ENCODE results near the gene PRDM16. TPM values are rescaled to one million over a fixed set of nuclear protein-coding genes. Genes with fewer than 3 reads are reported as not detected.

Gene PRDM16
- total RNA-seq, 1 donor, result 19.9 TPM

DNA sequence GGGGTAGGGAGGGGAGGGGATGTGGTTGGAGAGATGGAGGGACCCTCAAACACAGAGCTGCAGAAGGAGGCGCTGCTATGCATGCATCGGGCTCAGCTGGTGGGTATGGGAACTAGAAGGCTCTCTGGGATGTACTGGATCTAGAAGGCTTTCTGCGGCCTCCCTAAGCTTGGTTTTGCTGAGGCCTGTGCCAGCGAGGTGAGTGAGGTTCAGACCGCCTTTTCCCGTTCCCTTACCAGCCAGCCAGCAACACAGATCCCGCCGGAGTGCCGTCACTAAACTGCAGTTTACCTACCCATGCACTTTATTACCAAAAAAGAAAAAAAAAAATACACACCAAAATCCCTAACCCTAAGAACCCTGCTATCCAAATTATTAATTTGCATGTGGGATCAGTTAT is 180.2 kb downstream of the PRDM16 start:
- no peak for DNase-seq (ENCODE audit: low read depth in 2 of 3, low spot score in 2 of 3)

DNA sequence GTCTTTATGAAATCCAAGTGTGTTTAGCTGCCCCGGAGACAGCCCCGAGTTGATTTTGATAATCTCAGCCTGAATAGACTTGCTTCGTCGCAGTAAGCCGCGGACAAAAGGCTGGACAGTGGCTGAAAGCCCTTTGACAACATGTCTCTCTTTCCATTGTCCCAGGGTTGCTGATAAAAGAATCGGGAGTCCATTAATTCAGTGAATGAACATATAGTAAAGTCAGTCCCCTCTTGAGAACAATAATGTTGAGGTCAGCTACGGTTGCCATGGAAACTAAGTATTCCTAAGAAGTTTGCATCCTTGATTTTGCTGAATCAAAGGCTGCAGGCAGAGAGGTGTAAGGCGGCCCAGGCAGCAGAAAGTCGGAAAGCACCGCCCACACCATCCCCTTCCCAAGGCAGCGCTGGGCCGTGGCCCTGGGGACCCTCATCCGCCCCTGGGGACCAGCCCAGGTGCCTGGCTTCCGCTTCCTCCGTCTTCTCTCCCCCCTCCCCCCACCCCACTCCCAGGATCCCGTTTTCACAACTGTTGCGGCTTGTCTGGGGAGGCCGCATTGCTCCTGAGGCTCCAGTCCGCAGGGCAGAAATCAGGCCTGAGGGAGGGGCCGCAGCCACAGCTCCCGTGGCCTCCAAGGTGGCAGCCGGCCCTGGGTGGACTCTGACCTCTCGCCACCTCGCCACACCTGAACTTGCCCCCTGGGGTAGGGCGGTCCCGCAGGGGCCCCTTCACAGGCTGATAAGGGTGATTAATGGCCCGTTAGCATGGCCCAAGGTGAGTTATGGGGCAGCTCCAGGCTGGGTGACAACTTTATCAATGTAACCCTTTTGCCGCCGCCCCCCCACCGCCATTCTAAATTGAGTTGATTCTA is 180.9 kb downstream of the PRDM16 start:
- DNase-seq (ENCODE audit: low read depth in 2 of 3, low spot score in 2 of 3), result no peak

DNA sequence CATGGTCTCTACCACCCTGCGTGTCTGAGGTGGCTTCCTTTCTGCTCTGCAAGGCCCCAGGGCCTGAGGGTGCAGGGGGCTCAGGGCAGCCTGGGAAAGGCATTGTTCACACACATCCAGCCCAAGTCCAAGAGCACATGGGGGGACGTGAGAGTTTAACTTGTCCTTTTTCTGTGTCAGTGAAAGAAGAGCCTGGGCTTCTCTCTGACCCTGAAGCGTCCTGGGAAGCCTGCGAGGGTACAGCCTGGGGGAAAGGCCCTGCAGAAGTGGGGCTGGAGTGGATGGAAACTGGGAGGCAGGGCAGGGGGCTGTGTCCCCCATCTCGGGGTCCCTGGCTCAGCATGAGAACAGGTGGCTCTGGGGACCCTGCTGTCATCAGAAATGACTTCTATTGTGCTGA is 181.6 kb downstream of the PRDM16 start:
- DNase-seq (ENCODE audit: low read depth in 2 of 3, low spot score in 2 of 3), result no peak

DNA sequence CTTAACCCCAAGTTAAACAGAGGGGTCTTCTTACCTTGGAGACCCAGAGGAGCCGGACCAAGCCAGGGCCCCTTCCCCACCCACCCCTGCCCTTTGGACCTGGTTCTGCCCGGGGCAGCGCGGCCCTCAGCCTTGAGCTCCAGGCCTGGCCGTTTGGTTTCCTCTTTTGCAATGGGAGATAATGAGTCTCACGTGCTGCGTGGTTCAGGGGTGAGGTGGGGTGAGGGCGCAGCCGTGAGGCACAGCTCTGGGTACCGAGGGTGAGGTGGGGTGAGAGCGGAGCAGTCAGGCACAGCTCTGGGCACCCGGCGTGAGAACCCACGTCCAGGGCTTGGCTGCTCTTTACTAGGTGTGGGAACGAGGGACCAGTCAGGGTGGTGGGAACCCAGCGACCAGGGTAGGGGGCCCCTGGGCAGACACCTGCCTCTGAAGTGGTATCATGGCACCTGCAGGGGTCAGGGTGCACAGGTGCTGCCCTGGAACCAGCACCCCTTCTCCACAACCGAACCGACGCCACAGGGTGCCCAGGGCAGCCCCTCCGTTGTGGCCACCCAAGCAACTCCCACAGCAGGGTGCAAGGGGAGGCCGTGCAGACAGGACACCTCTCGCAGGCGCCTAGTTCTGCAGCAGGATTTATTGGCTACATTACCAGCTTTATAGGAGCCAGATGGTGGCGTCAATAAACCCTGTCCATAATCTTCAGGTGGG is 182.2 kb downstream of the PRDM16 start:
- peak in 1 of 3 donors; percentile 17 for DNase-seq (ENCODE audit: low read depth in 2 of 3, low spot score in 2 of 3)

DNA sequence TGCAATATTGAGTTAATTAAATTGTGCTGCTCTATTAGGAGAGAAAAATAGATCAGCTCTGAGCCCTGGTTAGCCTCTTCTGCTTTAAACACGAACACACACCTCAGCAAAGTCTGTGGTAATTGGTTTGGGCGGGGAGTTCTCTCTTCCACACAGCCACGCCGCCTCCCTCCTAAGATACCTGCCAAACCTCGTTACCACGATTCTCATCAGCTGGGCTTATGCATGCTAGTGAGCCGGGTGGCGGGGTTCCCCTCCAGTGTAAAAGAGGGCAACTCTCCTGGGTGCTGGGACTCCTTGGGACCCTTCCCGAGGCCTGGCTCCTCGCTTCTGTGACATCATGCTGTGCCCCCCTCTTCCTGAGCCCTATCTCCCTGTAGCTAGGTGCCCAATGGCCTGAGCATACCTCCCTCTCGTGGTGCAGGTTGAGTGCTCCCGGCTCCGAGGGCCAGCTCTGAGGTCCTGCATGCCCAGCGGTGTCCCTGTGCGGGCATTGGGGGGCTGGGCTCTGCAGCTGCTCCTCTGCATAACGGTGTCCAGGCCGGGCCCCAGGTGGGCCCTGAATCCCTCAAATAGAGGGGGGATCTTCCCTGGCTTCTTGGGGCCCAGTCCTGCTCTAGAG is 182.9 kb downstream of the PRDM16 start:
- DNase-seq (ENCODE audit: low read depth in 2 of 3, low spot score in 2 of 3), result no peak

DNA sequence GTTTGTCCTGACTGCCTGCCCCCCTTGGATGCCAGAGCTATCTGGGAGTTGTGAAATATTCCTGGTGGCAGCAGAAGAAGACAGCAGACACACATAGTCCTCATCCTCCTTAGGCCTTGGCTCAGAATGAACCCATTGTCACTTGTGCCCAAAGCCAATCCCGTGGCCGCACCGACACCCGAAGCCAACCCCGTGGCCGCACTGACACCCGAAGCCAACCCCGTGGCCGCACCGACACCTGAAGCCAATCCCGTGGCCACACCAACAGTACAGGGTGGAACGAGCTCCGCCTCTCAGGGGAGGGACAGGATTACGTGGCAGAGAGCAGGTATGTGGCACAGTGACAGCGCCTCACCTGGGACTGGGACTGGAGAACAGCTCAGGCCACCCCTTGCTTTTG is 186.7 kb downstream of the PRDM16 start:
- DNase-seq (ENCODE audit: low read depth in 2 of 3, low spot score in 2 of 3), result no peak

DNA sequence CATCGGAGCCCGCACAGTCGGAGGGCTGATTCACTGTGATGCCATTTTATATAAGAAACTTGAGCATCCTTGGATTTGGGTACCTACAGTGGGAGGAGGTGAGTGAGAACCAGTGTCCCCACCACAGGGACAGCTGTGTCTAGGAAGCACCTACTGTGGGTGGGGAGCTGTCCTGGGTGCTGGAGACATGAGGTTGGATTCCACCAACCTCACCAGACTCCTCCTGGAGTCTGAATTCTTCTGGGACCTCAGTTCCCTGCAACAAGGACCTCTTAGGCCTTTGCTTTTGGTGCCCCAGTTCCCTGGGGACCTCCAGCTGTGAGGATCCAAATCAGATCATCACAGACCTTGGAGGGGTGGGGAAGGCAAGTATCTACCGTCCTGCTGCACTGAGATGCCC is 188.8 kb downstream of the PRDM16 start:
- DNase-seq (ENCODE audit: low read depth in 2 of 3, low spot score in 2 of 3), result no peak

DNA sequence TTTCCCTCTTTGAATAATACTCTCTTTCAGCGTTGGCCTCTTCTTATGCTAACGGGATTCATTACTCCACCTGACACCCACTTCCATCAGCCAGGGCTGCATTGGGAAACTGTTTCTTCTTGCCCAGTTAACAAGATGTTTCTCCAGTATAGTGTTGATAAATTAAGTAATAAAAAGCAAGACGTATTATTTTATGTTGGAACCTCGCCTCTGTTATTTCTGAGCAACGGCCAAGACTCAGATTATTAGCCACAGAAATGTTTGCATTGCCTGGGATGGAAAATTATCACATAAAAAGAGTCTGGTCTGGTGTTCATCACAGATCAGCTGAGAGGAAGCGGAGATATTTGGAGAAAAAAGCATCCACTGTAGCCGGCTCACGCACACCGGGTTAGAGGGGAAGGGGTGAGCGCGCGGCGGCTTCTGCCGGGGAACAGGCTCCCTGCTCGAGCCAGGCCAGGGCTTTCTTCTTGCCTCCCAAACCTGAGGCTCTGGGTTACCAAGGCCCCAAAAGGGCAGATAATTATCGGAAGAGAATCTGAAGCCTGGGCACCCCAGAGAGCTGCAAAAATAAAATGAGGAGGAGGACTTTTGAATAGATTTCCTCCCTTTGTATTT is 189.5 kb downstream of the PRDM16 start:
- no peak for DNase-seq (ENCODE audit: low read depth in 2 of 3, low spot score in 2 of 3)

DNA sequence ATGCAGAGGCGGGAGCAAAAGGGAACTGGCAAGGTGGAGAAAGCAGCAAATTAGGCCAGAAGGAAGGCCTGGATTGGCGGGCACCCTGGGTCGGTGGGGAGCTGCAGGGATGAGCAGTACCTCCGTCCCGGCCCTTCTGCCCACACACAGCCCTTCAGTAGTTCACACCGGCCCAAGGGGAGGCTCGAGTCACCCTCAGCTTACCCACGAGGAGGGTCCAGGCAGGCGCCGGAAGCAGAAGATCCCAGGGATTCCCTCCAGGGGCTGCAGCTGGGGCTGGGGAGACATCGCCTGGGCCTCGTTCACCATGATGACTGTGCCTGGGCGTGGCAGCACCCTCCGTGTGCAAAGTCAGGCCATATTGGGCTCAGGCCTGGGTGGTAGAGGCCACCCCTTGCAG is 190.0 kb downstream of the PRDM16 start:
- no peak for DNase-seq (ENCODE audit: low read depth in 2 of 3, low spot score in 2 of 3)

DNA sequence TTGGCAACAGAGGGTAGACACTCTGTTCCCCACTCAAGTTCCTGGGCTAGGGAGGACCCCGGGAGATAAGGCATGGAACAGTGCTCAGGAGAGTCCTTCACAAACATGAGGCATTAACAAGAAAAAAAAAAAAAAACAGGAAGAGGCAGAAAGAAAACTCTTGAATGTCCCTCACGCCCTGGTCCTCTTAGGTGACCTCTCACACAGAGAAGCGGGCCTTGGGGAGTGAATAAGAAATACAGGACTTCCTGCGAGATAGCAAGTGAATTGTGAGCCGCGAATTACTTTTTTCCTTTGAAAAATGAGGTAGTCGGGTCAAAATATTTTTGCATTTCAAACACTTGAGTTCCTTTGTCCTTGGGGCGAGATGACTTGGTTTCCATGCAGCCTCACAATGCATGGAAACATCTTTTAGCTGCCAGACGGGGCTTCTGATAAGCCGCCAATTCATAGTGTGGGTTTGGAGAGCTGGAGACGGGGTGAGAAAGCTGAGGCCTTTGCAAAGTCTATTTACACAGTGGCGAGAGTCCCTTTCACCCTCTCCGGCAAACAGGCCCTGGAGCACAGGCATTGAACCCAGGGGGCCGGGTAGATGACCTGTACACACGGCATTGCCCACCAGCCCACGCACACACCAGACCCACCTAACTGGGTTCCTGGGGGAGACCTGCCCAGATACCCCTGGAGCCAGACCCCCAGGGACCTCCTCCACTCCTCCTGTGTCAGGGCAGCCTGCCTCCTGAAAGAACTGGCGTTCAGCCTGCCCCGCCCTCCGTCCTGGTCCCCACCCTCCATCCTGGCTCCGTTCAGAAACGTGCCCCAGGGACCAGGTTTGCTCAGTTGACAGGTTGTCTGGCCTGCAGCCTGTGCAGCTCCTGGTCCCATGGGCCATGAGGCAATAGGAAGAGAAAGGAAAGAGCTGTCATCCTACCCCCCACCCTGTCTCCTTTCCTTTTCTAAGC is 192.3 kb downstream of the PRDM16 start:
- no peak for DNase-seq (ENCODE audit: low read depth in 2 of 3, low spot score in 2 of 3)

DNA sequence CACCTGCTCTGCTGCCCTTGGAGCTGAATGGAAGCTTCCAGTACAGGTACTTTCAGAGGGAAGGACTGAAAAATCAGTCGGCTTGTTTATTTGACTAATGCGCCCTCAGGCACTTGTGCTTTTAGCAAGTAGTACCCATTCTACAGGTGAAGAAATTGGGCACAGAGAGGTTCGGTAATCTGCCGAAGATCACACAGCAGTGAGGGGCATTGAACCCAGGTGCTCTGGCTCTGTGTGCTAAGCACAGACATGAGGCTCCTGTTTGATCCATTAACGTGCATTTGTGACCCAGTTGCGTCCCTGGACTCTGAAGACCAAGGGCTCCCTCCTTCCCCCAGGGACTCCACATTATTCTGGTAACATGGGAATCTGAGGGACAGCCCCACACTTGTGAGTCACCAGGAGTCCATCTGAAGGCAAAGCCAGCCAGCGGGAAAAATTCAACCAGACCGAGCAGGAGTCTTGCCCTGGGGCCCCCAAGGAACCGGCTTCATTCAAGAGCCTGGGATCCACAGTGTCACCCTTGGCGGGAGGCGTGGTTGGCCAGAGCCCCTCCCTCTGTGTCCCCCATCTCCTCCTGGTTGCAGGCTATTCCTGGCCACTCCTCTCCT is 193.1 kb downstream of the PRDM16 start:
- DNase-seq (ENCODE audit: low read depth in 2 of 3, low spot score in 2 of 3), result no peak

DNA sequence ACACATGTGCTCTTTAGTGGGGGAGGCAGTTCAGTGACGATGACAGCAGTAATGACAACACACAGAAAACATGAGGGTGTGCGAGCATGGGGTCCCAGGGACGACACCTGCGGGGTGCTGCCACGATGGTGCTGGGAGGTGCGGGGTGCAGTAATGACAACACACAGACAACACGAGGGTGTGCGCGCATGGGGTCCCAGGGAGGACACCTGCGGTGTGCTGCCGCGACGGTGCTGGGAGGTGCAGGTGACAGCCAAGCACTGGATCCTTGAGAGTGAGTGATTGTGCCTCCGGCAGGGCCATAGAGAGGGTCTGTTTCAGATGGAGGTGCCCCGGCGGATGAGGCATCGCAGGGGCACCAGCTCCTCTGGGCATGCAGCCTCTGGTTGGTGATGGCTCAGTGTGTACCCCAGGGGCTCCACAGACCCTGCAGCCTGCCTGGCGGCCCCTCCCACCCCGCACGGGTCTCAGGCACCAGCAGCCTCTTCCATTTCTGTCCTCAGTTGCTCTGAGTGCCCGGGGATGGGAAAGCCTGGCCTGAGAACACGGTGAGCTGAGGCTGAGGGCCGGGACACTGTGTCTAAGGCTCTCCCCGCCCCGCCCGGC is 193.8 kb downstream of the PRDM16 start:
- DNase-seq (ENCODE audit: low read depth in 2 of 3, low spot score in 2 of 3), result no peak

DNA sequence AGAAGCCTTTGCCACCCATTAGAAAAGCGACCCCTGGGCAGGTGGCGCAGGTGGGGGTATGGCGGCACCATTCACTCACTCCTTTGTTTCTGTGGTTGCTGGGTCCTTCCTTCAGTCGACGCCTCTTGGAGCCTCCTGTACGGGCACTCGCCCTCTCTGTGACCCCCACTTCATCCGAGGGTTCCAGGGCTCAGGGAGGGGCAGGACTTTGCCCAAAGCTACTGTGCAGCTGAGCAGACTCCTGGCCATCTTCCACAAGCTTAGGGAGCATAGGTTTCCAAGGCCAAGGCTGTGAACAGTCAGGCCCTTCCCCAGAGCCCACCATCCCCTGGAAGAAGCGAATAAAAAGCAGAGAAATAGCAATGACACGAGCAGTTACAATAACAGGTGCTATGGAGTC is 194.8 kb downstream of the PRDM16 start:
- no peak for DNase-seq (ENCODE audit: low read depth in 2 of 3, low spot score in 2 of 3)

DNA sequence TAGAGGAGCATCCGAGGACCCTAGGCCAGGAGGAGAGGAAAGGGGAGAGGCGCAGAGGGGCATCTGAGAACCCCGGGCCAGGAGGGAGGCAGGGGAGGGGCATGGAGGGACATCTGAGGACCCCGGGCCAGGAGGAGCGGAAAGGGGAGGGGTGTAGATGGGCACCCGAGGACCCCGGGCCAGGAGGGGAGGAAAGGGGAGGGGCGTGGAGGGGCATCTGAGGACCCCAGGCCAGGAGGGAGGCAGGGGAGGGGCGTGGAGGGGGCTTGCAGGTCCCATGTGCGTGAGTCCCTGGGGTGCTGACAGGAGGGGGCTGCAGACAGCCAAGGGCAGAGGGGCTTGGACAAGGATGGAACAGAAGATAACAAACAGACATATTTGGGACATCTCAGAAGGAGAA is 195.5 kb downstream of the PRDM16 start:
- DNase-seq (ENCODE audit: low read depth in 2 of 3, low spot score in 2 of 3), result no peak

DNA sequence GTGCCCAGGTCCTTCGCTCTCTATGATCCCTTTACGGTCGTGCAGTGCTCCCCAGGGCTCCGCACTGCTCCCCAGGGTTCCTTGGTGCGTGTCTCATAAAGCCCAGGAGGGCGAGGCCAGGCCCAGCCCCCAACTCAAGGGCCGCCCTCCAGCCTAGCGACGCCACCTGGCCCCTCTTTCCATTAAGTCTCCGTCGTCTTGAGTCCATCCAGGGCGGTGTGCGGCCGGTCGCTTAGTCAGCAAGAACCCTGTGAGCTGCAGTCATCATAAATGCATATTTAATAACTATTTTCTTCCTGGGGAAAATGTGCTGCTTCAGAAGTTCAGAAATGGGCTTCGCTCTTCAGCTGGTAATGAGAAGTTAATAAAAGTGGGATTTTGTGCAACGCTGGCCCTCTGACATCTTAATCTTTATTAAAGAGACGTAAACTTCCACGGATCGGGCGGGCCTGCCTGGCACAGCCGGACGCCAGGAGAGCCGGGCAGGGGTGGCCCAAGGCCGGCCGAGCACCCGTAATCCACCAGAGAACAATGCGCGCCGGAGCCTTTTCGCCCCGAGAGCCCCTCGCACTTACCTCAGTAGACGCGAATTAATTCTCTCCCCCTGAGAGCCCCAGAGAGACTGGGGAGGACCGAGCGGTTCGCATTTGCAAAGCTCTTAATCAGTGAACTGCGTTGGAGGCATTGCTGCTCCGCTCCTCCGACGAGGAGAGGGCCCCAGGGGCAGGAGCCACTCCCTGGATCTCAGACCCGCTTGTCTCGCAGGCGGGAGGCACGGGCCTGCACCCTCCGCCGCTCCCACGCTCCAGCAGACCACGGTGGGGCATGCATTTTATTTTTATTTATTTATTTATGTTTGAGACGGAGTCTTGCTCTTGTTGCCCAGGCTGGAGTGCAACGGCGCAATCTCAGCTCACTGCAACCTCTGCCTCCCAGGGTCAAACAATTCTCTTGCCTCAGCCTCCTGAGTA is 197.1 kb downstream of the PRDM16 start:
- no peak for DNase-seq (ENCODE audit: low read depth in 2 of 3, low spot score in 2 of 3)

DNA sequence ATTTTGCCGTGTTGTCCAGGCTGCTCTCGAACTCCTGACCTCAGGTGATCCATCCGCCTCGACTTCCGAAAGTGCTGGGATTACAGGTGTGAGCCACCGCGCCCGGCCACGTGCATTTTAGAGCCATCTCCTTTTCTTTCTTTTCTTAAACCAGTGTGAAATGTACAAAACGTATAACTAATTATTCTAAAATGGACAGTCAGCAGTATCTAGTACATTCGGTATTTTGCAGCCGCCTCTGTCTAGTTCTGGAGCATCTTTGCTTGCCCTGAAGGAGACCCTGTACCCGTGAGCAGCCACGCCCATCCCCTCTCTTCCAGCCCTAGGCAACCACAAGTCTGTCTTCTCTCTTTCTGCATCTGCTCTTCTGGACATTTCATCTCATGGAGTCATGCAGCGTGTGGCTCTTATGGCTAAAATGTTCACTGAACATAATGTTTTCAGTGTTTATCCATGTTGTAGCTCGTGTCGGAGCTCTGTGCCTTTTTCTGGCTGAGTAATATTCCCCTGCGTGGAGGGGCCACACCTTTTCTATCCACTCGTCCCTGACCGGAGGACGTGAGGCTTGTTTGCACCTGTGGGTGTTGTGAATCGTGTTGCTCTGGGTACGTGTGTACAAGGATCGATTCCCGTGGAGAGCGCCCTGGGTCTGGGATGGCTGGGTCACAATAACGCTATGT is 198.0 kb downstream of the PRDM16 start:
- DNase-seq (ENCODE audit: low read depth in 2 of 3, low spot score in 2 of 3), result no peak

DNA sequence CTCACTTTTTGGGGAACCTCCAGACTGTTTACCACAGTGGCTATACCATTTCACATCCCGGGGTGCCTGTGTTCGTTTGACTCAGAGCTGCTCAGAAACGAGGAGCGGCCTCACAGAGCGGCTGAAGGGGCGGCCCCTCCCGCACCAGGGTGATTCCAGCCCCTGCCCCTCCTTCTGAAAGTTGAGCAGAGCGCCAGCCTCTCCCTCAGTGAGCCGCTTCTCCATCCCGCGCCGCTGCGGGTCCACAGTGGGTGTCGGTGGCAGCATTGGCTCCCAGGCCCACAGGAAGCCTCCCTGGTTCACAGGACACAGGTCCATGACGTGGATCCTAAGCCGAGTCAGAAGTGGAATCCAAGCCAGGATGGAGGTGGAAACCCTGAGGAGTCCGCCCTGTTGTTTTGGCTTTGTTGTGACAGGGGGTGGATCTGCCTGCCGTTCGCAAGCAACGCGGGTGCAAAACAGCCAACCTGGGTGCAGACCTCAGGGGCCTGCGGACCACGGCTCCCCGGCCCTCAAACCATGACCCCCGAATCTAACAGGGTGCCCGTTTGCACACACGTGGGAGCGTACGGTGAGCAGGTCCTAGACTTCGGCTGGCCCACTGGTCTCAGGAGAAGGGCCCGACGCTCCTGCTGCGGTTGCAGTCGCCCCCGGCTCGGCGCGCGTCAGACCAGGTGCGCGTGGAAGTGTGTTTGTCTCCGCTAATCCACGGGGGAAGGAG is 198.7 kb downstream of the PRDM16 start:
- no peak for DNase-seq (ENCODE audit: low read depth in 2 of 3, low spot score in 2 of 3)
